ENCODE data around the gene DAND5. TPM values are rescaled to one million over a fixed set of nuclear protein-coding genes. Genes with fewer than 3 reads are reported as not detected.
A peak's percentile ranks its signal among the peaks of the same experiment; 100 is the strongest.

Gene DAND5
- total and polyA plus RNA-seq, 9 of the 15 experiments (the other 6 are each of a cell fraction or from before 2014, with no cell fraction given): 0.22 to 0.83 (median 0.60) TPM

DNA sequence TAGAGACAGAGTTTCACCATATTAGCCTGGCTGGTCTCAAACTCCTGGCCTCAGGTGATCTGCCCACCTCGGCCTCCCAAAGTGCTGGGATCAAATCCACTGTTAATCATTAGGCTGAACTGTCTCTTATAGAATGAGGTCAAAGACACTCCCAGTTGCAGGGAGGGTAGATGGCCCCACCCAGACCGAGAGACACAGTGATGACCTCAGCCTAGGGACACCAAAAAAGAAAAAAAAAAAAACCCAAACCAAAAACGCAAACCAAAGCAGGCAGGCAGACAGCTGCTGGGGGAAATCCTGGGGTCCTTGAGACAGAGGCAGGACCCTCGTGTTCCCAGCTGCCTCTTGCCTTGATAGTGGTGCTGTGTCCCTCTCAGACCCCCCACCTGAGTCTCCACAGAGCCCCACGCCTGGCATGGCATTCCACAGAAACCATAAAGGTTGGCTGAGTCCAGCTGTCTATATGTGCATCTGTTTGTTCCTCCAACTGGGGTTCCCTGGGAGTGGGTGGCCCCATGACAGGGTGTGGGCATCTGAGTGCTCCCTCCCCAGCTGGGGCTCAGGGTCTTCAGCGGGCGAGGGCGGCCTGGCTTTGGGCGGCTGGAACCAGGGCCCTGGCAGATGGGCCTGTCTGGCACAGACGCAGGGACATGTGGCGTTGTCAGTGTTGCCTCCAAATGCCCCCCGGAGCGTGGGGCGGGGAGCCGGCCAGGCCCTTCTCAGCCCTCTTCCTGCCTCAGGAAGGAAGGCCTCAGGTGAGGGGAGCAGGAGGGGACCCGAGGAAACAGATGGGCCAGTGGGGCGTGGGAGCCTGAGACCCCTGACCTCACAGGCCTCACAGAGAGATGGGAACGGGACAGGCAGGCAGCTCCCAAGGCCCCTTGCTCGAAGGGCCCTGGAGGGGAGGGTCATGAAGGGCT is 5.2 kb downstream of the DAND5 start (continued):
- no peak for TF ChIP-seq SFPQ (IDR thresholded peaks at IDR 0.05; ENCODE audit: low read depth, low read length)
- TF ChIP-seq HMG20B (CRISPR knock-in tag; IDR thresholded peaks at IDR 0.05): no peak
- TF ChIP-seq SMC3 (conservative IDR thresholded peaks at IDR 0.05; ENCODE audit: insufficient read depth, low read depth, low read length): no peak
- peak; percentile 40; the same call in 1 of the 2 replicates for TF ChIP-seq CREM (IDR thresholded peaks at IDR 0.05; ENCODE audit: low read depth)
- no peak for TF ChIP-seq SRSF9 (IDR thresholded peaks at IDR 0.05; ENCODE audit: borderline replicate concordance, low read depth, low read length)
- peak; percentile 13; the same call in 1 of the 2 replicates for TF ChIP-seq ZFX (CRISPR knock-in tag; IDR thresholded peaks at IDR 0.05)
- TF ChIP-seq, protein P1, sequence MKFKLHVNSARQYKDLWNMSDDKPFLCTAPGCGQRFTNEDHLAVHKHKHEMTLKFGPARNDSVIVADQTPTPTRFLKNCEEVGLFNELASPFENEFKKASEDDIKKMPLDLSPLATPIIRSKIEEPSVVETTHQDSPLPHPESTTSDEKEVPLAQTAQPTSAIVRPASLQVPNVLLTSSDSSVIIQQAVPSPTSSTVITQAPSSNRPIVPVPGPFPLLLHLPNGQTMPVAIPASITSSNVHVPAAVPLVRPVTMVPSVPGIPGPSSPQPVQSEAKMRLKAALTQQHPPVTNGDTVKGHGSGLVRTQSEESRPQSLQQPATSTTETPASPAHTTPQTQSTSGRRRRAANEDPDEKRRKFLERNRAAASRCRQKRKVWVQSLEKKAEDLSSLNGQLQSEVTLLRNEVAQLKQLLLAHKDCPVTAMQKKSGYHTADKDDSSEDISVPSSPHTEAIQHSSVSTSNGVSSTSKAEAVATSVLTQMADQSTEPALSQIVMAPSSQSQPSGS (CRISPR knock-in tag; IDR thresholded peaks at IDR 0.05): no peak
- TF ChIP-seq ZNF395 (CRISPR knock-in tag; IDR thresholded peaks at IDR 0.05): no peak
- TF ChIP-seq ETS1 (conservative IDR thresholded peaks at IDR 0.05; ENCODE audit: control insufficient read depth, low read depth, low read length): no peak
- no peak for TF ChIP-seq SRSF7 (optimal IDR thresholded peaks at IDR 0.05; ENCODE audit: low read depth, low read length)
- TF ChIP-seq JUN (IDR thresholded peaks at IDR 0.05; ENCODE audit: borderline replicate concordance, low read depth, low read length): 0 out of 2 replicates have a peak, but pooled peaks have one; percentile 29
- no peak for TF ChIP-seq JUN (CRISPR knock-in tag; IDR thresholded peaks at IDR 0.05; ENCODE audit: borderline replicate concordance)
- TF ChIP-seq THRB (CRISPR knock-in tag; conservative IDR thresholded peaks at IDR 0.05): no peak
- no peak for TF ChIP-seq ESRRA (IDR thresholded peaks at IDR 0.05; ENCODE audit: borderline replicate concordance, low read depth)
- no peak for TF ChIP-seq BCL6 (CRISPR knock-in tag; IDR thresholded peaks at IDR 0.05)
- no peak for TF ChIP-seq IFI16 (CRISPR knock-in tag; IDR thresholded peaks at IDR 0.05)
- no peak for TF ChIP-seq ZNF696 (CRISPR knock-in tag; conservative IDR thresholded peaks at IDR 0.05)
- peak; percentile 83 for TF ChIP-seq ATF7 (IDR thresholded peaks at IDR 0.05)
- no peak for TF ChIP-seq SP1 (CRISPR knock-in tag; IDR thresholded peaks at IDR 0.05)
- no peak for TF ChIP-seq DDX20 (tag; IDR thresholded peaks at IDR 0.05; ENCODE audit: low read depth)

Measured in K562 (cell line).